Measurements from ENCODE around the gene CLSTN3.
A peak's percentile ranks its signal among the peaks of the same experiment; 100 is the strongest.

CLSTN3 gene

DNA sequence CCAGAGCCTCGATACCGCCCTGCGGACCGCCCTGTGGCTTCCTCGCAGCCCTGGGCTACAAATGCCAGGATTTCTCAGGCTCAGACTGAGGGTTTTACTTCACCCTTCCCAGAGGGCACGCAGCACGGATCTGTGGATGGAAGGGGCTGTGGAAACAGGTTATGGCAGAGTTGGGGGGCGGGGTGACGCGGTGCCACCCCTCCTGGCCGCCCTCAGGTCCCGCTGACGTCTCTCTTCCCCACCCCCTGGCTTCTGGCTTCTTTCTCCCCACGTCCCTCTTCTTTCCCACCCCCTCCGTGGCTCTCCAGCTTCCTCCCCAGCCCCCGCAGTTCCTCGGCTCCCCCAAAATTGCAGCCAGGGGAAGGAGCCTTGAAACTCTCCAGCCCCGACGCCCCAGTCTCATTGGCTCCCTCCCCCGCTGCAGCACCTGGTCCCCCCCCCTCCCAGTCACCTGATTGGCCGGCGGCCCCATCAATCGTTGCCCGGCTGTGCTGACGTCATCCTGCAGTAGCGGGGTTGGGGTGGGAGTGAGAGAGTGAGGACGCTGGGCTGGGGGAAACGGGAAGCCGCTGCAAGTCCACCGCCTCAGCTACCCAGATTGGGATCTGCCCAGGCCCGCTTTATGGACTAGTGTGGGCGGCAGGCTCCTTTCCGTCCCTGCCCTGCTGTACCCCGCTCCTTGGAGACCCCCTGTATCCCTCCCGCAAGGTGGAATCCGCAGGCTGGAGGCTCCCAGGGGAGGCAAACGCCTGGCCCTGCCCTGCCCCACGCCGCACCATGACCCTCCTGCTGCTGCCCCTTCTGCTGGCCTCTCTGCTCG, at the start of gene CLSTN3:
Gene CLSTN3, plus strand, starts transcription at position 500 of the 820 bp plus-strand sequence. Its CDS starts 278 bp downstream, at position 778.
- H3K4me3 ChIP-seq (ENCODE audit: control insufficient read depth, low read depth, low read length), result peak within 1 kb of the TSS; percentile 56
- no peak for DNase-seq (ENCODE audit: low read depth)
- TF ChIP-seq, protein P1, sequence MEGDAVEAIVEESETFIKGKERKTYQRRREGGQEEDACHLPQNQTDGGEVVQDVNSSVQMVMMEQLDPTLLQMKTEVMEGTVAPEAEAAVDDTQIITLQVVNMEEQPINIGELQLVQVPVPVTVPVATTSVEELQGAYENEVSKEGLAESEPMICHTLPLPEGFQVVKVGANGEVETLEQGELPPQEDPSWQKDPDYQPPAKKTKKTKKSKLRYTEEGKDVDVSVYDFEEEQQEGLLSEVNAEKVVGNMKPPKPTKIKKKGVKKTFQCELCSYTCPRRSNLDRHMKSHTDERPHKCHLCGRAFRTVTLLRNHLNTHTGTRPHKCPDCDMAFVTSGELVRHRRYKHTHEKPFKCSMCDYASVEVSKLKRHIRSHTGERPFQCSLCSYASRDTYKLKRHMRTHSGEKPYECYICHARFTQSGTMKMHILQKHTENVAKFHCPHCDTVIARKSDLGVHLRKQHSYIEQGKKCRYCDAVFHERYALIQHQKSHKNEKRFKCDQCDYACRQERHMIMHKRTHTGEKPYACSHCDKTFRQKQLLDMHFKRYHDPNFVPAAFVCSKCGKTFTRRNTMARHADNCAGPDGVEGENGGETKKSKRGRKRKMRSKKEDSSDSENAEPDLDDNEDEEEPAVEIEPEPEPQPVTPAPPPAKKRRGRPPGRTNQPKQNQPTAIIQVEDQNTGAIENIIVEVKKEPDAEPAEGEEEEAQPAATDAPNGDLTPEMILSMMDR (IDR thresholded peaks at IDR 0.05; ENCODE audit: control insufficient read depth, insufficient read depth, low read depth, low read length, missing control alignments), result no peak

DNA sequence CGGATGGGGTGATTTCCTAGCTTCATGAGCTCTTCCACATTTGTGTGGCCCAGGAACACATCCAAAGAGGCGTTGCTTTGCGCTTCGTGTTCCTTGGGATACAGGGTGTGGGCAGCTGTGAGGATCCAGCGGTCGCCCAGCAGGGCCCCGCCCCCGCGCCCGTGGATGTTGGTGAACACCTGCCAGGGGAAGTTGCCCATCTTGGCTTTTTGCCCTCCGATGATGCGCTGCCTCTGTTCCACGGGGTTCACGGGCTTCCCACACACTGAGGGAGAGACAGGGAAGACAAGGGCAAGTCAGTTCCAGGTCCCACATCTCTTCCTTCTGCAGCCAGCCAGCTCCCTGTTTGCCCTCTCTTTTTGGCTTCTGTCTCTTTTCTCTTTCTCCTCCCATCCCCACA, 49.1 kb upstream of the CLSTN3 start:
- DNase-seq (ENCODE audit: low read depth), result no peak
- H3K4me3 ChIP-seq (ENCODE audit: control insufficient read depth, low read depth, low read length), result no peak overlapping the region
- TF ChIP-seq, protein P1 (IDR thresholded peaks at IDR 0.05; ENCODE audit: control insufficient read depth, insufficient read depth, low read depth, low read length, missing control alignments), result no peak

DNA sequence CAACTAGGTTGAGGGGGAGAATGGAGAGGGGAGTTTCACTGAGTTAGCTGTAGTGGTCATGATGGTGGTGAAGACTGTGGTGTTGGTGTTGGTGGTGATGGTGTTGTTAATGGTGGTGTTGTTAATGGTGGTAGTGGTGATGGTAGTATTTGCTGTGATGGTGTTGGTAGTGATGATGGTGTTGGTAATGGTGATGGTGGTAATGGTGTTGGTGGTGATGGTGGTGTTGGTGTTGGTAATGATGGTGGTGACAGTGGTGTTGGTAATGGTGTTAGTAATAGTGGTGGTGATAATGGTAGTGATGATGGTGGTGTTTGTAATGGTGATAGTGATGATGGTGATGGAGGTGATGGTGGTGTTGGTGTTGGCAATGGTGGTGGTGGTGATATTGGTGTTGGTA, 47.0 kb upstream of the CLSTN3 start:
- TF ChIP-seq, protein P1 (IDR thresholded peaks at IDR 0.05; ENCODE audit: control insufficient read depth, insufficient read depth, low read depth, low read length, missing control alignments), result no peak
- DNase-seq (ENCODE audit: low read depth), result no peak
- no peak overlapping the region for H3K4me3 ChIP-seq (ENCODE audit: control insufficient read depth, low read depth, low read length)

DNA sequence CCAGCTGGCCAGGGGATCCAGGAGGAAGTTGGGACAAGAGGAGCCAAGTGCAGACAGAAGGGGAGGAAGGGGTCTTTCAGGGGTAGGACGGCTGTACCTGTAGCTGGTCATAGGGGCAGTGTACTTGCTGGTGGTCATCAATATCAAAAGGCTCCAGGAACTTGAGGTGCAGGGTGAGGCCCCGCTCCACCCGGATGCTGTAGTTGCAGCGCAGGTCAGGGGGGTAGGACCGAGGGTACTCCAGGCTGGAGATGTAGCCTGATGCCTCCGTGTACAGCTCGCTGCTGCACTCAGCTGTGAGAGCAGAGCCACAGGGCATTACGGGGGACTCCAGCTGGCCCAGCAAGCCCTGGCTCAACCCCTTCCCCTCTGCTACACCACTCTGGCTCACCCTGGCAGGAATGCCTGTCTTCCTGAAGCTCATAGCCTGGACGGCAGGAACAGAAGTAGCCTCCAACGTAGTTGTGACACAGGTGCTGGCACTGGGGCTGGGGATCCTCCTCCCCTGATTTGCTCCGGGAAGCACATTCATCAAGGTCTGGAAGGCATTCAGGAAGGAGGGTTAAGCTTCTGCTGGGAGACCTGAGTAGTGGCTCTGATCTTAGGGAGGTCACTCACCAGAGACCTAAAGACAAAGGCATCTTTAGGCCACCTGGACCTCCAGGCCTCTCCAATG, 40.8 kb upstream of the CLSTN3 start:
- TF ChIP-seq, protein P1 (IDR thresholded peaks at IDR 0.05; ENCODE audit: control insufficient read depth, insufficient read depth, low read depth, low read length, missing control alignments), result no peak
- H3K4me3 ChIP-seq (ENCODE audit: control insufficient read depth, low read depth, low read length), result no peak overlapping the region
- no peak for DNase-seq (ENCODE audit: low read depth)

DNA sequence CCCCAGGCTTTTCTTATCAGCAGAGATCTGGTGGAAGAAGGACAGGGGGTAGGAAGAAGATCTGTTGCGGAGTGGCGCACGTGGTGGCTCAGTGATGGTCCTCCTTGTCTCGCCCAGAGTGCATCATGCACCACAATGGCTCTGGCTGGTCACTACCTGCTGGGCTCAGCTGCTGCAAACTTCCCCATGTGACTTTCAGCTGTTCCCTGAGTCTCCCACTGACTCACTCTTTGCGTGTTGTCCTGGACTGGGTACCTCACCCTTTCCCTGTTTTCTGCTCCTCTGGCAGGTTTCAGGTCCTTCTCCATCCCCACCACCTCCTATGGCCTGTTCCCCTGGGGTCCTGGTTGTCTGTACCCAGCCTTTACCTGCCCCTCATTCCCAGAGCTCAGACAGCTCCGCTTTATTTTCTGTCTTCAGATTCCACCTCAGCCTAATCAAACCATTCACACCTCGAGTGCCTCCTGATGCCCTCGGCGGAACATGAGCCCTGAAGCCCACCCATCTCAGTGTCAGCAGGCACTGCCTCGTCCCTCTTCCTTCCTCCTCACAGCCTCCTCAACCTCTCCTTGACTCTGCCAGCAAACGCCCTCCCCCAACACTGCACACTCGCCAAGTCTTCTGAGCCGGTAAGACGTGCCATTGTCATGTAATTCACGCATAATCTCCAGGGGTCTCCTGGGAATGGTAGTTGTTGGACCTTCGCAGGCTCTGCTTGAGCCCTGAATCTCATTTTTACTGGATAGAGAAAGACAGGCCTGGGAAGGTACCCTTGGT, 39.8 kb upstream of the CLSTN3 start:
- H3K4me3 ChIP-seq (ENCODE audit: control insufficient read depth, low read depth, low read length), result no peak overlapping the region
- DNase-seq (ENCODE audit: low read depth), result no peak

DNA sequence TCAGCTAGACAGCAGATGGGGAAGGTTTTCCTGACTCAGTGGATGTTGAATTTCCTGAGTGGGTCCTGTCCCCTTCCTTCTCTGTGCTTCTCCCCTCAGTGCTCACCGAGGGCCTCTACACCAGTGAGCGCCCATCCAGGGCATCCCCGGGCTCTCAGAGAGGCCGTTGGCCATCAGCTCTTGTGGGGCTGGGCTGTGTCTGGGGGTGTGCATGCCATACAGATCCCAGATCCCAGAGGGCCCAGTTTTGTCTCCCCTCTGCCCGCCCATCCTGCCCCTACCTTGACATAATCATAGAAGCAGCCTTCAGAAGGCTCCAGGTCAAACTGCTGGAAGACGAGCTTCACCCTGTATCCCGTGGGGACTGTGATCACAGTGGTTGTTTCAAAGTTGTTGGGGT, 39.0 kb upstream of the CLSTN3 start:
- peak overlapping the region; percentile 52 for H3K4me3 ChIP-seq (ENCODE audit: control insufficient read depth, low read depth, low read length)
- no peak for DNase-seq (ENCODE audit: low read depth)
- TF ChIP-seq, protein P1 (IDR thresholded peaks at IDR 0.05; ENCODE audit: control insufficient read depth, insufficient read depth, low read depth, low read length, missing control alignments), result no peak

More for the DNA sequence above, 39.8 kb upstream of the CLSTN3 start:
- TF ChIP-seq, protein P1 (IDR thresholded peaks at IDR 0.05; ENCODE audit: control insufficient read depth, insufficient read depth, low read depth, low read length, missing control alignments), result no peak
